ENCODE results near the gene SLC35G6. TPM values are rescaled to one million over a fixed set of nuclear protein-coding genes. Genes with fewer than 3 reads are reported as not detected.

The SLC35G6 gene
- total RNA-seq, 1 experiment from 2014 or later = 0.26 TPM

DNA sequence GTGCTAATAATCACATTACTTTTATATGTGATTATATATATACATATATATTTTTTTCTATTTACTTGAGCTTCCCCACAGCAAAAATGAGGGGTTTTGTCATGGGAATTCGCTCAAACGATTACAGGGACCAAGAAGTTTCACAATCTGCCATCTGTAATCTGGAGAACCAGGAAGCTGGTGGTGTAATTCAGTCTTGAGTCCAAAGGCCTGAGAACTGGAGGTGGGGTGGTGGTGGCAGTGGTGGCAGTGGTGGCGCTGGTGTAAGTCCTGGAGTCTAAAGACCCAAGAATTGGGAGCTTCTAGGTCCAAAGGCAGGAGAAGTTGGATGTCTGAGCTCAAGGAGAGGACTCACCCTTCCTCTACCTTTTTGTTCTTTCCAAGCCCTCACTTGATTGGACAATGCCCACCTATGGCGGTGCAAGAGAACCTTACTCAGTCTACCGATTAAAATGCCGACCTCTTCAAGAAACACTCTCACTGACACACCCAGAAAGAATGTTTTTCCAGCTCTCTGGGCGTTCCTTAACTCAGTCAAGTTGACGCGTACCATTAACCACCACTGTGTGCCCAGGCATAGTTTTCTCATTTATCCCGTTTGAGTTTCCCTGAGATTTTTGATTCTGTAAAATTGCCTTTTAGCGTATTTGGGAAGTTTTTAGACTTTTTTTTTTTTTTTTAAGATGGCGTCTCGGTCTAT is 34.8 kb downstream of the SLC35G6 start (continued):
- TF ChIP-seq, protein P1, sequence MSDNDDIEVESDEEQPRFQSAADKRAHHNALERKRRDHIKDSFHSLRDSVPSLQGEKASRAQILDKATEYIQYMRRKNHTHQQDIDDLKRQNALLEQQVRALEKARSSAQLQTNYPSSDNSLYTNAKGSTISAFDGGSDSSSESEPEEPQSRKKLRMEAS (CRISPR knock-in tag; IDR thresholded peaks at IDR 0.05) = no peak
- TF ChIP-seq ZNF219 (CRISPR knock-in tag; IDR thresholded peaks at IDR 0.05; ENCODE audit: borderline replicate concordance) = no peak
- no peak for TF ChIP-seq MXD4 (CRISPR knock-in tag; IDR thresholded peaks at IDR 0.05; ENCODE audit: borderline replicate concordance)

DNA sequence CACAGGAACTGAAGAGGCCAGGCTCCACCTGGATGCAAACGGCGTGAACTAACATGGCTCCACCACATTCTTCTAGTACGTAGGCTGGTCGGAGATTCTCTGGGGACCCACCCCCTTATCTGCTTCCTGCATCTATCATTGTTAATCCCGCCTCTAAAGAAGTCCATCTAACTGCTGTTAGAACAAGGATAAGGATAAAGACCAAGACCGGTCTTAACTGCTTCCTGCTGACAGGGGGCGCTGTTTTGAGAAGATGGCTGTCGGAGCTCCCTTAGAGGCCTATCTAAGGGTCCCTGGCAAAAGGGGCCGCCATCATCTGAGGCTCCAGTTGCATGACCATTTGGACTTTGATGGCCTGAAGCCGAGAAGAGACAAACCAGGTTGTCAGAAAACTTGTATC is 41.8 kb downstream of the SLC35G6 start:
- peak; percentile 100 for ATAC-seq
- peaks cover 3% of the 10 kb centered on the region for H3K4me1 Mint-ChIP-seq
- POLR2A ChIA-PET = interaction anchor here (1.0 kb wide), 1 partner anchor 37 kb away, joined by 5 read pairs; no protein-coding TSS in a partner anchor
- TF ChIP-seq, protein P2, sequence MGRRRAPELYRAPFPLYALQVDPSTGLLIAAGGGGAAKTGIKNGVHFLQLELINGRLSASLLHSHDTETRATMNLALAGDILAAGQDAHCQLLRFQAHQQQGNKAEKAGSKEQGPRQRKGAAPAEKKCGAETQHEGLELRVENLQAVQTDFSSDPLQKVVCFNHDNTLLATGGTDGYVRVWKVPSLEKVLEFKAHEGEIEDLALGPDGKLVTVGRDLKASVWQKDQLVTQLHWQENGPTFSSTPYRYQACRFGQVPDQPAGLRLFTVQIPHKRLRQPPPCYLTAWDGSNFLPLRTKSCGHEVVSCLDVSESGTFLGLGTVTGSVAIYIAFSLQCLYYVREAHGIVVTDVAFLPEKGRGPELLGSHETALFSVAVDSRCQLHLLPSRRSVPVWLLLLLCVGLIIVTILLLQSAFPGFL (CRISPR knock-in tag; IDR thresholded peaks at IDR 0.05; ENCODE audit: borderline replicate concordance) = no peak
- TF ChIP-seq, protein P3, sequence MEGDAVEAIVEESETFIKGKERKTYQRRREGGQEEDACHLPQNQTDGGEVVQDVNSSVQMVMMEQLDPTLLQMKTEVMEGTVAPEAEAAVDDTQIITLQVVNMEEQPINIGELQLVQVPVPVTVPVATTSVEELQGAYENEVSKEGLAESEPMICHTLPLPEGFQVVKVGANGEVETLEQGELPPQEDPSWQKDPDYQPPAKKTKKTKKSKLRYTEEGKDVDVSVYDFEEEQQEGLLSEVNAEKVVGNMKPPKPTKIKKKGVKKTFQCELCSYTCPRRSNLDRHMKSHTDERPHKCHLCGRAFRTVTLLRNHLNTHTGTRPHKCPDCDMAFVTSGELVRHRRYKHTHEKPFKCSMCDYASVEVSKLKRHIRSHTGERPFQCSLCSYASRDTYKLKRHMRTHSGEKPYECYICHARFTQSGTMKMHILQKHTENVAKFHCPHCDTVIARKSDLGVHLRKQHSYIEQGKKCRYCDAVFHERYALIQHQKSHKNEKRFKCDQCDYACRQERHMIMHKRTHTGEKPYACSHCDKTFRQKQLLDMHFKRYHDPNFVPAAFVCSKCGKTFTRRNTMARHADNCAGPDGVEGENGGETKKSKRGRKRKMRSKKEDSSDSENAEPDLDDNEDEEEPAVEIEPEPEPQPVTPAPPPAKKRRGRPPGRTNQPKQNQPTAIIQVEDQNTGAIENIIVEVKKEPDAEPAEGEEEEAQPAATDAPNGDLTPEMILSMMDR (IDR thresholded peaks at IDR 0.05) = peak; percentile 65
- TF ChIP-seq NR2C2 (CRISPR knock-in tag; IDR thresholded peaks at IDR 0.05) = no peak
- TF ChIP-seq ZNF396 (CRISPR knock-in tag; IDR thresholded peaks at IDR 0.05; ENCODE audit: borderline replicate concordance) = 0 out of 2 replicates have a peak, but pooled peaks have one; percentile 3
- peaks cover 35% of the 10 kb centered on the region for H3K9me3 Mint-ChIP-seq
- H3K27me3 Mint-ChIP-seq (ENCODE audit: low read depth) = peaks cover 24% of the 10 kb centered on the region
- CTCF ChIA-PET = interaction anchor here (0.6 to 6.0 kb wide), 26 partner anchors 7 to 174 kb away, joined by 3 to 79 read pairs (median 4); partner anchors contain the start of genes FXR2, MPDU1, PLSCR3 and SENP3
- H3K27ac Mint-ChIP-seq = peak overlapping the region; percentile 95
- H3K36me3 Mint-ChIP-seq = peaks cover 14% of the 10 kb centered on the region
- peak; percentile 58 for DNase-seq (ENCODE audit: low spot score)
- no peak overlapping the region for H3K4me3 Mint-ChIP-seq

DNA sequence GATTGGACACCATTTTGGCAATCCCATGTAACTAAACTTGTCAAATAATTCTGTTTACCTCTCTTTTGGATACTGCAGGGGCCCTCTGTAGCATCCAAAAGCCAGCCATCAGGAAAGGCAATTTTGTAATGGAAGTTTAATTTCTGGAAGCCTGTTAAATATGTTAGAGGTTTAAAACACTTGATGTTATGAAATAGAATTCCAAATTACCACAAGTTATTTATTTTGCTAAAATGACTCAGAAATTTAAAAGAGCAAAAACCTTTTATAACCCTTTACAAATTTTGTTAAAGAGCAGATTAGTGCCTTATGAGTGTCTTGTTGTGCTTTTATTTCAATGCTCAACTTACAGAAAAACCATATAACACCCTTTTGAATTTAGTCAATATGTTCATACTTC is 47.6 kb downstream of the SLC35G6 start:
- no peak for ATAC-seq
- Mint-ChIP-seq H3K9me3 (peaks cover 48% of the 10 kb centered on the region), H3K4me3 (no peak overlapping the region)

DNA sequence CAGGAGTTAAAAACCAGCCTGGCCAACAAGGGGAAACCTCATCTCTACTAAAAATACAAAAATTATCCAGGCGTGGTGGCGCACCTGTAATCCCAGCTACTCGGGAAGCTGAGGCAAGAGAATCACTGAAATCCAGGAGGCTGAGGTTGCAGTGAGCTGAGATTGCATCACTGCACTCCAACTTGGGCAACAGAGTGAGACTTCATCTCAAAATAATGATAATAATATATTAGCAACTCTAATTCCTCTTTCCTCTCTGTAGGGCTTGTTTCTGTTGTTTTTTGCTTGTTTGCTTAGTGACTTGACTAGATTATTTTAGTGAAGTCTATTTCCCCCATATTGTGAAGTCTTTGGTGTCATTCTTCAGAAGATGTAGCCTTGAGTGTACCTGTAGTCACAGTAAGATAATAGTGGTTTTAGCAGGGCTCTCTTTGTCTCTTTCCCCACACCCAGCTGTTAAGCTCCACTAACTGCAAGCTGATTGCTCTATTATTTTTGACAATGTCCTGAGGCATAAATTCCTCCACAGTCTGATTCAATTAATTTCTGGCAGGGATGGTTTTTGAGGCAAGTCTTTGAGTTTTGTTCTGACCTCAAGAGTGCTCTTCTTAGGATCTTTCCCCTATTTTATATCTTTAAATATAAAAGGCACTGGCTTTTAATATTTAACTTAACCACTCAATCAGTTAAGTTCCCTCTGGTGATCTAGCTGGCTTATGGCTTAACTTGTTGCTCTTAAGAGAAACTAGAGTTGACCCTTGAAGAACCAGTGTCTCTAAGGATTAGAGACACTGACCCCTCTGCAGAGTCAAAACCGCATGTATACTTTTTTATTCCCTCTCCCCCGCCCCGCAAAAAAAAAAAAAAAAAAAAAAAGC is 49.0 kb downstream of the SLC35G6 start:
- peaks cover 50% of the 10 kb centered on the region for H3K9me3 Mint-ChIP-seq
- POLR2A ChIA-PET = no interaction called here
- peaks cover 26% of the 10 kb centered on the region for H3K36me3 Mint-ChIP-seq
- H3K27ac Mint-ChIP-seq = no peak overlapping the region
- H3K27me3 Mint-ChIP-seq (ENCODE audit: low read depth) = peaks cover 31% of the 10 kb centered on the region
- H3K4me1 Mint-ChIP-seq = no peaks in the 10 kb centered on the region
- CTCF ChIA-PET = no interaction called here
- ATAC-seq = no peak
- no peak for DNase-seq (ENCODE audit: low spot score)
- H3K4me3 Mint-ChIP-seq = no peak overlapping the region
- no peak for TF ChIP-seq EMX1 (CRISPR knock-in tag; IDR thresholded peaks at IDR 0.05)
- TF ChIP-seq, protein P4, sequence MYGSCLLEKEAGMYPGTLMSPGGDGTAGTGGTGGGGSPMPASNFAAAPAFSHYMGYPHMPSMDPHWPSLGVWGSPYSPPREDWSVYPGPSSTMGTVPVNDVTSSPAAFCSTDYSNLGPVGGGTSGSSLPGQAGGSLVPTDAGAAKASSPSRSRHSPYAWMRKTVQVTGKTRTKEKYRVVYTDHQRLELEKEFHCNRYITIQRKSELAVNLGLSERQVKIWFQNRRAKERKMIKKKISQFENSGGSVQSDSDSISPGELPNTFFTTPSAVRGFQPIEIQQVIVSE (CRISPR knock-in tag; IDR thresholded peaks at IDR 0.05; ENCODE audit: borderline replicate concordance) = no peak
- no peak for TF ChIP-seq ZNF416 (CRISPR knock-in tag; IDR thresholded peaks at IDR 0.05)
- TF ChIP-seq, protein P5, sequence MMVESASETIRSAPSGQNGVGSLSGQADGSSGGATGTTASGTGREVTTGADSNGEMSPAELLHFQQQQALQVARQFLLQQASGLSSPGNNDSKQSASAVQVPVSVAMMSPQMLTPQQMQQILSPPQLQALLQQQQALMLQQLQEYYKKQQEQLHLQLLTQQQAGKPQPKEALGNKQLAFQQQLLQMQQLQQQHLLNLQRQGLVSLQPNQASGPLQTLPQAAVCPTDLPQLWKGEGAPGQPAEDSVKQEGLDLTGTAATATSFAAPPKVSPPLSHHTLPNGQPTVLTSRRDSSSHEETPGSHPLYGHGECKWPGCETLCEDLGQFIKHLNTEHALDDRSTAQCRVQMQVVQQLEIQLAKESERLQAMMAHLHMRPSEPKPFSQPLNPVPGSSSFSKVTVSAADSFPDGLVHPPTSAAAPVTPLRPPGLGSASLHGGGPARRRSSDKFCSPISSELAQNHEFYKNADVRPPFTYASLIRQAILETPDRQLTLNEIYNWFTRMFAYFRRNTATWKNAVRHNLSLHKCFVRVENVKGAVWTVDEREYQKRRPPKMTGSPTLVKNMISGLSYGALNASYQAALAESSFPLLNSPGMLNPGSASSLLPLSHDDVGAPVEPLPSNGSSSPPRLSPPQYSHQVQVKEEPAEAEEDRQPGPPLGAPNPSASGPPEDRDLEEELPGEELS (CRISPR knock-in tag; IDR thresholded peaks at IDR 0.05) = no peak
- TF ChIP-seq, protein P6, sequence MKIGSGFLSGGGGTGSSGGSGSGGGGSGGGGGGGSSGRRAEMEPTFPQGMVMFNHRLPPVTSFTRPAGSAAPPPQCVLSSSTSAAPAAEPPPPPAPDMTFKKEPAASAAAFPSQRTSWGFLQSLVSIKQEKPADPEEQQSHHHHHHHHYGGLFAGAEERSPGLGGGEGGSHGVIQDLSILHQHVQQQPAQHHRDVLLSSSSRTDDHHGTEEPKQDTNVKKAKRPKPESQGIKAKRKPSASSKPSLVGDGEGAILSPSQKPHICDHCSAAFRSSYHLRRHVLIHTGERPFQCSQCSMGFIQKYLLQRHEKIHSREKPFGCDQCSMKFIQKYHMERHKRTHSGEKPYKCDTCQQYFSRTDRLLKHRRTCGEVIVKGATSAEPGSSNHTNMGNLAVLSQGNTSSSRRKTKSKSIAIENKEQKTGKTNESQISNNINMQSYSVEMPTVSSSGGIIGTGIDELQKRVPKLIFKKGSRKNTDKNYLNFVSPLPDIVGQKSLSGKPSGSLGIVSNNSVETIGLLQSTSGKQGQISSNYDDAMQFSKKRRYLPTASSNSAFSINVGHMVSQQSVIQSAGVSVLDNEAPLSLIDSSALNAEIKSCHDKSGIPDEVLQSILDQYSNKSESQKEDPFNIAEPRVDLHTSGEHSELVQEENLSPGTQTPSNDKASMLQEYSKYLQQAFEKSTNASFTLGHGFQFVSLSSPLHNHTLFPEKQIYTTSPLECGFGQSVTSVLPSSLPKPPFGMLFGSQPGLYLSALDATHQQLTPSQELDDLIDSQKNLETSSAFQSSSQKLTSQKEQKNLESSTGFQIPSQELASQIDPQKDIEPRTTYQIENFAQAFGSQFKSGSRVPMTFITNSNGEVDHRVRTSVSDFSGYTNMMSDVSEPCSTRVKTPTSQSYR (CRISPR knock-in tag; IDR thresholded peaks at IDR 0.05) = no peak
- TF ChIP-seq KAT7 (CRISPR knock-in tag; IDR thresholded peaks at IDR 0.05; ENCODE audit: borderline replicate concordance) = no peak

More for the DNA sequence above, 47.6 kb downstream of the SLC35G6 start:
- DNase-seq (ENCODE audit: low spot score) = no peak
- Mint-ChIP-seq H3K27ac (no peak overlapping the region), H3K4me1 (no peaks in the 10 kb centered on the region), H3K27me3 (ENCODE audit: low read depth) (peaks cover 29% of the 10 kb centered on the region), H3K36me3 (peaks cover 26% of the 10 kb centered on the region)
- TF ChIP-seq, protein P7, sequence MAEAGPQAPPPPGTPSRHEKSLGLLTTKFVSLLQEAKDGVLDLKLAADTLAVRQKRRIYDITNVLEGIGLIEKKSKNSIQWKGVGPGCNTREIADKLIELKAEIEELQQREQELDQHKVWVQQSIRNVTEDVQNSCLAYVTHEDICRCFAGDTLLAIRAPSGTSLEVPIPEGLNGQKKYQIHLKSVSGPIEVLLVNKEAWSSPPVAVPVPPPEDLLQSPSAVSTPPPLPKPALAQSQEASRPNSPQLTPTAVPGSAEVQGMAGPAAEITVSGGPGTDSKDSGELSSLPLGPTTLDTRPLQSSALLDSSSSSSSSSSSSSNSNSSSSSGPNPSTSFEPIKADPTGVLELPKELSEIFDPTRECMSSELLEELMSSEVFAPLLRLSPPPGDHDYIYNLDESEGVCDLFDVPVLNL (CRISPR knock-in tag; IDR thresholded peaks at IDR 0.05; ENCODE audit: borderline replicate concordance, low read depth) = no peak
- no peak for TF ChIP-seq FOXJ3 (CRISPR knock-in tag; IDR thresholded peaks at IDR 0.05; ENCODE audit: borderline replicate concordance)
- ChIA-PET POLR2A (no interaction called here), CTCF (no interaction called here)

All from WTC11 (cell line).